ENCODE results near the gene CABP4. TPM values are rescaled to one million over a fixed set of nuclear protein-coding genes. Genes with fewer than 3 reads are reported as not detected.

CABP4 gene
- total RNA-seq, 1 donor from 2014 or later = 1.4 TPM

DNA sequence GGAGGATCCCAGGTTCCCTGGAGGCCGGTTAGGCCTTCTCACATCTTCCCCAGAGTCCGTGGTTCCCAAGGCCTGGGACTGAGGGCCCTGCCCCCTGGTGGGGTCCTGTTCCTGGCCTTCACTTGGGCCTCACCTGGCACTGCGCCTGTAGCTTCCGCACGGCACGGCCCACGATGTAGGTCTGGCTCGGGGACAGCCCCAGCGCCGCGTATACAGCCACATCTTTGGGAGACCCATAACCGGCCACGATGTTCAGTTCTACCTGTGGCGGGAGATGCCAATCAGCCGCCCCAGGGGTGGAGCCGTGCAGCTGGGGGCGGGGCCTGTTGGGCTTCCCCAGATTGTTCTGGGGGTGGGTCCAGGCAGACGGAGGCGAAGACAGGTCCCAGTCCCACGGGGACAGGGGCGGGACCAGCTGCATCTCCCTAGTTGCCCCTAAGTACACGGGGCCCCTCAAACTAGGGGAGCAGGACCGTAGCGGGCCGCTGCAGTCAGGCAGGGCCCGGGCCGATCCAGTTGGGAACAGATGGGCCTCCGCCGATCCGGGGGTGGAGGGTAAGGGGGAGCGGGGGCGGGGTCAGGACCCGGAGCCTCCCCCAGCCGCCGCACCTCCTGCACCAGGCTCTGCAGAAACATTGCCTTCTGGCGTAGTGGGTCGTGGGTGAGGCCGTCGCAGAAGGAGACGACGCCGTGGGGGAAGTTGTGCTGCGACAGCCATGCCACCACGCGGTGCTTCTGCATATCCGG, 37.8 kb downstream of the CABP4 start:
- Histone ChIP-seq H3K4me3 (no peak overlapping the region), H3K27me3 (ENCODE audit: low read depth) (no peaks in the 10 kb centered on the region), H3K4me1 (peaks cover 5% of the 10 kb centered on the region), H3K9me3 (replicated peaks) (no peaks in the 10 kb centered on the region), H3K36me3 (peaks cover 90% of the 10 kb centered on the region), H3K27ac (replicated peaks) (no peak overlapping the region)
- intact Hi-C loops (cut with micrococcal nuclease) = no loop called here
- DNase-seq = no peak
- TF ChIP-seq, protein P1, sequence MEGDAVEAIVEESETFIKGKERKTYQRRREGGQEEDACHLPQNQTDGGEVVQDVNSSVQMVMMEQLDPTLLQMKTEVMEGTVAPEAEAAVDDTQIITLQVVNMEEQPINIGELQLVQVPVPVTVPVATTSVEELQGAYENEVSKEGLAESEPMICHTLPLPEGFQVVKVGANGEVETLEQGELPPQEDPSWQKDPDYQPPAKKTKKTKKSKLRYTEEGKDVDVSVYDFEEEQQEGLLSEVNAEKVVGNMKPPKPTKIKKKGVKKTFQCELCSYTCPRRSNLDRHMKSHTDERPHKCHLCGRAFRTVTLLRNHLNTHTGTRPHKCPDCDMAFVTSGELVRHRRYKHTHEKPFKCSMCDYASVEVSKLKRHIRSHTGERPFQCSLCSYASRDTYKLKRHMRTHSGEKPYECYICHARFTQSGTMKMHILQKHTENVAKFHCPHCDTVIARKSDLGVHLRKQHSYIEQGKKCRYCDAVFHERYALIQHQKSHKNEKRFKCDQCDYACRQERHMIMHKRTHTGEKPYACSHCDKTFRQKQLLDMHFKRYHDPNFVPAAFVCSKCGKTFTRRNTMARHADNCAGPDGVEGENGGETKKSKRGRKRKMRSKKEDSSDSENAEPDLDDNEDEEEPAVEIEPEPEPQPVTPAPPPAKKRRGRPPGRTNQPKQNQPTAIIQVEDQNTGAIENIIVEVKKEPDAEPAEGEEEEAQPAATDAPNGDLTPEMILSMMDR (IDR thresholded peaks at IDR 0.05; ENCODE audit: borderline replicate concordance) = no peak

DNA sequence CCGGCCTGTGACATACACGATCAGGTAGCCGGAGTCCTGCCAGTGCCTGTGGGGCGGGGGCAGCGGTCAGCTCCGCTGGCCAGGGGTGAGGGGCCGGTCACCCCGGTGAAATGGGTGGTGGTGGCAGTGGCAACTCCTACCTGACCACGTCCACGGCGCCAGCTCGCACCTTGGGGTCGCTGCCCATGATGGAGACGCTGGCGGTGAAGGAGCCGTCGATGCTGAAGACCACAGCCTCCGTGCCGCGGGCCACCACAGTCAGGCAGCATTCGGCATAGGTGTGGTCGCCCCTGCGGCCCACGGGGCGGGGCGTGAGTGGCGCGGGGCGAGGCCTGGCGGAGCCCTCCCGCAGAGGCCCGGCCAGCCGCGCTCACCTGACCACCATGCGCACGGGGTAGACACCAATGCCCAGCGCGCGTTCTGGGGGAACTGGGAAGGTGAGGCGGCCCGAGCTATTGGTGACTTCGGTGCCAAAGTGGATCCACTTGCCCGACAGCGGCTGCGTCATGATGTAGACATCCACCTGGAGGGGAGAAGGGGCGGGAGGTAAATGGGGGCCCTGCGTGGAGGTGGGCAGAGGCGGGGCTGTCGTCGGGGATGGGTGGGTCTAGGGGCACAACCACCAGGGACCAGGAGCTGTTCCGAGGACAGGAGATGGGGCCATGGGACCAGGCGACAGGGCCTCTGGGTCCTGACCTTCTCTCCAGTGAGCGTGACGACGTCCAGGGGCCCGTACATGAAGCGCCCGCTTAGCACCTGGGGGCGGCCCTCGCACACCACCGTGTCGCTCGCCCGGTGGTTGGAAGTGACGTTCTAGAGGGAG, 38.6 kb downstream of the CABP4 start:
- TF ChIP-seq, protein P1 (IDR thresholded peaks at IDR 0.05; ENCODE audit: borderline replicate concordance) = no peak
- no peak overlapping the region for H3K4me3 ChIP-seq
- DNase-seq = no peak
- H3K27me3 ChIP-seq (ENCODE audit: low read depth) = no peaks in the 10 kb centered on the region
- peaks cover 13% of the 10 kb centered on the region for H3K4me1 ChIP-seq
- no peak overlapping the region for H3K27ac ChIP-seq (replicated peaks)
- intact Hi-C loops (cut with micrococcal nuclease) = no loop called here
- no peaks in the 10 kb centered on the region for H3K9me3 ChIP-seq (replicated peaks)
- H3K36me3 ChIP-seq = peaks cover 92% of the 10 kb centered on the region

DNA sequence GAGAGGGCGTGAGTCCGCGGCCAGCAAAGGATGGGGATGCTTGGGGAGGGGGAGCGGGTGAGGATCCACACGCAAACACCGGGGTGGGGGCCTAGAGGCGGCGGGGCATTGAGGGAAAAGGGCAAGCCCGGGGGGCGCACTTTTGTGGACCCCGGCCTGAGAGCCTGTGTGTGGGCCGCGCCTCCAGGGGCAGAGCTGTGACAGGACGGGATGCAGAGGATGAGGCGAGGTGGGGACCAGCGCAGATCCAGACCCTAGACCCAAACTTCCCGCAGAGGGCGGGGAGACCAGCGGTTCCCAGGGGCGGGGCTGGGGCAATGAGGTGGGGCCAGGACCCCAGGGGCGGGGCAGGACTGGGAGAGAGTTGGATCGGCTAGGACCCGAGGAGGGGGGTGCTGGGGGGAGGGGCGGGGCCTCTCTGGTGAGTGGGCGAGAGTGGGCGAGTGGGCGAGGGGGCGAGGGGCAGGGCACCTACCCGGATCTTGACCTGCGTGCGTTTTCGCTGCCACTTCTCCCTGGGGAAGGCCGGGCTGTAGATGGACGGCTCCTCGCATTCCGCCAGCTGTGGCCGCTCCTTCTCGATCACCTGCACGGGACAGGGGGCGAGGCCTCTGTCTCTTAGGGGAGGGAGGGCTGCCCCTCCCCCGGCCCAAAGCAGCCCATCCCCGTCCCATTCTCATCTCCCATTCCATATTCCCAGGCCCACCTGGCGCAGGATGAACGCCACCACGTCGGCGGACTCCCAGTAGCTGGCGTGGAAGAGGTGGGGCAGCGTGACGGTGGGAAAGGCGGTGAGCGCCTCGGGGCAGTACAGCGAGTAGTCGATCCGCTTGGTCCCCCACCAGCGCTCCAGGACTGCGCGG, 39.4 kb downstream of the CABP4 start:
- peaks cover 85% of the 10 kb centered on the region for H3K36me3 ChIP-seq
- intact Hi-C loops (cut with micrococcal nuclease) = no loop called here
- peaks cover 13% of the 10 kb centered on the region for H3K4me1 ChIP-seq
- no peaks in the 10 kb centered on the region for H3K27me3 ChIP-seq (ENCODE audit: low read depth)
- H3K27ac ChIP-seq (replicated peaks) = no peak overlapping the region
- H3K4me3 ChIP-seq = no peak overlapping the region
- TF ChIP-seq, protein P1 (IDR thresholded peaks at IDR 0.05; ENCODE audit: borderline replicate concordance) = no peak
- no peaks in the 10 kb centered on the region for H3K9me3 ChIP-seq (replicated peaks)
- DNase-seq = no peak

DNA sequence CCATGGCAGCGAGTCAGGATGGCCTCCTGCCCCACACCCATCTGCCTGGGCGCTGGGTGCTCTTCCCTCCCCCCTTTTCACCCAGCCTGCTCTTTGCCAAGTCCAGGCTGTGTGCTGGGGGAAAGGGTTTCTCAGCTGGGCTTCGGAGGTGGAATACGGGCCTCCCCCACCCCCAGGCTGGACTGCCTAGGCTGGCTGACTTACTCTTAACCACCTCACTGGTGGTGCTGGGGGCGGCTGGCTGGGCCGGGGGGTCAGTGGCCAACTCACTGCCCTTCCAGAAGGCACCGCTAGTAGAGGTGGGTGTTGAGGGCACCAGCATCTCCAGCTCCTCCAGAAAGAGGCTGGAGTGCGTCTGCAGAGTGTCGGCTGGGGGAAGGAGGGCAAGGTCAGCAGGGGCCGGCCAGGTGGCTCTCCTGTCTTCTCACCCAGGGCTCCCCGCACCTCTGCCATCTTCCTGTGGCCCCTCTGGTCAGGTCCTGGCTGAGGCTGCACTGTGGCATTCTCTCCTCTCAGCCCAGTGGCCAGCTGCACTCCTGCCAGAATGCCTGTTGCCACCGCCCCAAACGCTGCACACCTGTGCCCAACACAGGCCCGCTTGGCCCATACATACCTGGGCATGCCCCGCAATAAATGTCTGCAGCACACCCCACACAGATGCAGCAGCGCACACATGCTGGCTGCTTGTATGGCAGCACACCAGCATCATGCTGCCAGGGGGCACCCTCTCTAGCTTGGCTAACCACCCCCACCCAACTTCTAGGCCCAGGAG, 40.3 kb downstream of the CABP4 start:
- peaks cover 15% of the 10 kb centered on the region for H3K4me1 ChIP-seq
- peaks cover 83% of the 10 kb centered on the region for H3K36me3 ChIP-seq
- TF ChIP-seq, protein P1 (IDR thresholded peaks at IDR 0.05; ENCODE audit: borderline replicate concordance) = no peak
- intact Hi-C loops (cut with micrococcal nuclease) = no loop called here
- no peak overlapping the region for H3K27ac ChIP-seq (replicated peaks)
- H3K4me3 ChIP-seq = no peak overlapping the region
- no peaks in the 10 kb centered on the region for H3K27me3 ChIP-seq (ENCODE audit: low read depth)
- H3K9me3 ChIP-seq (replicated peaks) = no peaks in the 10 kb centered on the region
- DNase-seq = no peak
